Eye (tissue), 1 donor: ENCODE data around the gene ATOH8.

Experiments
- DNase-seq: peaks from one replicate; pipeline ENCODE4 v3.0.0-alpha.2; 2015

Gene ATOH8

GRCh38 chr2:85788603-85789002 is 34.8 kb downstream of the ATOH8 start:
- no peak for DNase-seq

GRCh38 chr2:85789271-85789670 is 35.5 kb downstream of the ATOH8 start:
- DNase-seq = no peak

GRCh38 chr2:85790032-85790431 is 36.2 kb downstream of the ATOH8 start:
- no peak for DNase-seq

- DNase-seq = no peak
These were observed 36.9 kb downstream of the ATOH8 start for GRCh38 chr2:85790499-85791188.

- no peak for DNase-seq
These were observed 38.1 kb downstream of the ATOH8 start for GRCh38 chr2:85791704-85792565.

GRCh38 chr2:85792783-85793441 is 39.1 kb downstream of the ATOH8 start:
- DNase-seq = peak; percentile 58

GRCh38 chr2:85793584-85793983 is 39.8 kb downstream of the ATOH8 start:
- no peak for DNase-seq

GRCh38 chr2:85794038-85794441 is 40.2 kb downstream of the ATOH8 start:
- no peak for DNase-seq

- peak; percentile 43 for DNase-seq
These were observed 40.8 kb downstream of the ATOH8 start for GRCh38 chr2:85794491-85795121.

GRCh38 chr2:85795331-85796045 is 41.7 kb downstream of the ATOH8 start:
- DNase-seq = no peak

- no peak for DNase-seq
These were observed 42.2 kb downstream of the ATOH8 start for GRCh38 chr2:85796046-85796340.

GRCh38 chr2:85796341-85797262 is 42.8 kb downstream of the ATOH8 start:
- DNase-seq = peak; percentile 85

GRCh38 chr2:85797263-85797660 is 43.5 kb downstream of the ATOH8 start:
- DNase-seq = no peak

- no peak for DNase-seq
These were observed 44.1 kb downstream of the ATOH8 start for GRCh38 chr2:85797921-85798320.

GRCh38 chr2:85799215-85799956 is 45.6 kb downstream of the ATOH8 start:
- DNase-seq = no peak

GRCh38 chr2:85800586-85800985 is 46.8 kb downstream of the ATOH8 start:
- no peak for DNase-seq

GRCh38 chr2:85801871-85802270 is 48.1 kb downstream of the ATOH8 start:
- DNase-seq = no peak

- DNase-seq = no peak
These were observed 48.7 kb downstream of the ATOH8 start for GRCh38 chr2:85802354-85803103.

GRCh38 chr2:85803704-85804425 is 50.1 kb downstream of the ATOH8 start:
- no peak for DNase-seq
